Naive thymus-derived CD4-positive, alpha-beta T cell (primary cell): Measurements from ENCODE around the gene TAS2R46. TPM values are rescaled to one million over a fixed set of nuclear protein-coding genes. Genes with fewer than 3 reads are reported as not detected.

Source experiments
- ATAC-seq: fragments of 150-1000 bp; cut with Tn5 transposase; 2 replicates; pipeline ENCODE4 v1.10.0; 2021; ENCODE audit warnings: mild to moderate bottlenecking, moderate library complexity
- CTCF ChIA-PET: fragments of 350-600 bp; sonication (Branson Sonifier 250); formaldehyde crosslinking; loops from one replicate; lab custom pipeline; 2021; ENCODE audit warnings: antibody characterized with exemption; lab: Charles Lee
- POLR2A ChIA-PET: fragments of 350-600 bp; sonication (Branson Sonifier 250); formaldehyde crosslinking; loops from one replicate; lab custom pipeline; 2021; ENCODE audit warnings: antibody characterized with exemption, inconsistent platforms; lab: Charles Lee
- DNase-seq, 9 donors: peaks; one replicate each; pipeline versions ENCODE4 v3.0.0 to v3.0.0-alpha.2; 2020 to 2022; ENCODE audit warnings: mixed read lengths in 1 of 9
- H3K27ac ChIP-seq: one replicate; pipeline ENCODE4 v1.7.0; 2013; ENCODE audit warnings: mild to moderate bottlenecking, low read depth, low read length, moderate library complexity
- H3K27me3 ChIP-seq, 2 donors: one replicate each; pipeline ENCODE4 v1.7.0; 2013; ENCODE audit warnings: low read length in 2 of 2, mild to moderate bottlenecking in 2 of 2, moderate library complexity in 2 of 2; ENCODE audit not compliant: control insufficient read depth in 2 of 2, insufficient read depth in 2 of 2
- H3K36me3 ChIP-seq, 3 experiments: 1 replicate in 2 of 3; 2 replicates in 1 of 3; pipeline ENCODE4 v1.7.0; 2013; ENCODE audit warnings: low read length in 3 of 3, mild to moderate bottlenecking in 3 of 3, moderate library complexity in 1 of 3; ENCODE audit not compliant: insufficient read depth in 3 of 3, control insufficient read depth in 2 of 3
- H3K4me1 ChIP-seq, 2 donors: one replicate each; pipeline ENCODE4 v1.7.0; 2013; ENCODE audit warnings: low read length in 2 of 2, mild to moderate bottlenecking in 2 of 2, moderate library complexity in 1 of 2; ENCODE audit not compliant: control insufficient read depth in 2 of 2, insufficient read depth in 2 of 2
- H3K4me3 ChIP-seq: 2 replicates; pipeline ENCODE4 v1.7.0; 2013; ENCODE audit warnings: mild to moderate bottlenecking, low read length
- H3K9me3 ChIP-seq, 3 experiments: 1 replicate in 2 of 3; 2 replicates in 1 of 3; pipeline ENCODE4 v1.7.0; 2013; ENCODE audit warnings: low read length in 3 of 3; ENCODE audit not compliant: control insufficient read depth in 2 of 3
- H3K27ac Mint-ChIP-seq, 9 donors: one replicate each; pipeline ENCODE4 v1.8.0; 2020 to 2022; ENCODE audit warnings: mixed read lengths in 9 of 9, mild to moderate bottlenecking in 8 of 9, moderate library complexity in 5 of 9, inconsistent platforms in 2 of 9
- H3K27me3 Mint-ChIP-seq, 5 donors: one replicate each; pipeline ENCODE4 v1.8.0; 2021 to 2022; ENCODE audit warnings: mixed read lengths in 5 of 5, mild to moderate bottlenecking in 1 of 5
- H3K36me3 Mint-ChIP-seq, 5 donors: one replicate each; pipeline ENCODE4 v1.8.0; 2020 to 2022; ENCODE audit warnings: mixed read lengths in 5 of 5, mild to moderate bottlenecking in 3 of 5, inconsistent platforms in 1 of 5
- H3K4me1 Mint-ChIP-seq, 7 donors: one replicate each; pipeline ENCODE4 v1.8.0; 2020 to 2022; ENCODE audit warnings: mixed read lengths in 7 of 7, mild to moderate bottlenecking in 3 of 7, inconsistent platforms in 1 of 7
- H3K4me3 Mint-ChIP-seq, 10 donors: one replicate each; pipeline ENCODE4 v1.8.0; 2020 to 2022; ENCODE audit warnings: mild to moderate bottlenecking in 10 of 10, mixed read lengths in 10 of 10, moderate library complexity in 6 of 10, inconsistent platforms in 2 of 10
- H3K9me3 Mint-ChIP-seq, 11 donors: one replicate each; pipeline ENCODE4 v1.8.0; 2020 to 2022; ENCODE audit warnings: mixed read lengths in 11 of 11, mild to moderate bottlenecking in 4 of 11, inconsistent platforms in 1 of 11, moderate library complexity in 1 of 11
- intact Hi-C, 2 donors: fragments of 100-400 bp; cut with micrococcal nuclease; formaldehyde crosslinking; loops; one replicate each; pipeline ENCODE4 v1.15.1; 2023
- polyA plus RNA-seq, 2 donors: library from polyadenylated mRNA; unstranded; fragments of 300-500 nt; fragmentation: Illumina TruSeq; gene quantifications; one replicate each; pipeline ENCODE4 v1.2.3, GENCODE V29; 2021
- total RNA-seq, 6 experiments: library from RNA in 5 of 6; stranded (reverse) in 5 of 6; gene quantifications; 1 replicate in 5 of 6; 2 replicates in 1 of 6; pipeline ENCODE4 v1.2.3 and lab custom pipeline; 2021 to 2026

The TAS2R46 gene
- total and polyA plus RNA-seq, 7 experiments from 2014 or later, result 0.21 to 3.4 (median 2.2) TPM; not detected in 1

DNA sequence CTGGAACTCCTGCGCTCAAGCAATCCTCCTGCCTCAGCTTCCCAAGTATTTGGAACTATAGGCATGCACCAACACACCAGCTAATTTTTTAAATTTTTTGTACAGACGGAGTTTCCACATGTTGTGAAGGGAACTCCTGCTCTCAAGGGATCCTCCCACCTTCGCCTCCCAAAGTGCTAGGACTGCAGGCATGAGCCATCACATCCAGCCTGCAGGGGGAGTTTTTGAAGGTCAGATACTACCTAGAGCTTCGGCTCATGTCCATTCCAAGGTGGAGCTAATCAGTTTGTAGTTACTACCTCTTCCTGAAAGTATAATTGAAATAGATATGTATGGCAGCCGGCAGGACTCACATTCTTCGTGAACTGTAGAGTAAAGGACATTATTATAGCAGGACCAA, 36.0 kb downstream of the TAS2R46 start:
- Mint-ChIP-seq H3K4me3 (no peak overlapping the region), H3K27me3 (no peaks in the 10 kb centered on the region), H3K36me3 (peaks cover 13 to 64% (median 45%) of the 10 kb centered on the region in 5 donors), H3K9me3 (peaks cover 5 to 11% (median 6%) of the 10 kb centered on the region in 11 donors), H3K4me1 (peaks cover 0 to 11% (median 7%) of the 10 kb centered on the region in 7 donors), H3K27ac (no peak overlapping the region)
- Histone ChIP-seq H3K27me3 (no peaks in the 10 kb centered on the region), H3K4me3 (no peak overlapping the region), H3K36me3 (peaks cover 0 to 9% (median 0%) of the 10 kb centered on the region in 3 experiments), H3K27ac (no peak overlapping the region), H3K9me3 (no peaks in the 10 kb centered on the region), H3K4me1 (no peaks in the 10 kb centered on the region)
- intact Hi-C loops, result no loop called here
- ATAC-seq (no peak), DNase-seq (no peak)
- ChIA-PET POLR2A (no interaction called here), CTCF (no interaction called here)

DNA sequence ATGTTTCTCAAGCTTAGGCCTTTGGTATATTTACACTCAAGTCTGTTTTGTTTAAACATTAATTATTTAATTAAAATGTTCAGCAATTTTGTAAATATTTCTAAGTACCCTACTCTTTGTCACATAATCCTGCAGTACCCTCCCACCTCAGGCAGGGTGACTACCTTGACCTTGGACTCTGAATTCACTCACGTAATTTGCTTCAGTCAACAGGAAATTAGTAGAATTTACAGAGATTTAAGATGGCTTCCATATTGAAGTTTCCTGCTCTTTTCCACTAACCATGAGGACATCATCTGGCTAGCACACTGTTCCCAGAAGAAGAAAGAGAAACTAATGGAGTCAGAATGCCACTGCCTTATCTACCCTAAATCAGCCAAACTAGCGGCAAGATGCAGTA, 38.7 kb downstream of the TAS2R46 start:
- no peaks in the 10 kb centered on the region for H3K4me1 ChIP-seq
- H3K9me3 Mint-ChIP-seq, result peaks cover 5 to 11% (median 6%) of the 10 kb centered on the region in 11 donors
- intact Hi-C loops, result no loop called here
- H3K4me1 Mint-ChIP-seq, result peaks cover 0 to 11% (median 8%) of the 10 kb centered on the region in 7 donors
- no peaks in the 10 kb centered on the region for H3K27me3 ChIP-seq
- ChIA-PET POLR2A (no interaction called here), CTCF (no interaction called here)
- H3K36me3 ChIP-seq, result peaks cover 0 to 9% (median 0%) of the 10 kb centered on the region in 3 experiments
- H3K27ac ChIP-seq, result no peak overlapping the region
- DNase-seq (no peak), ATAC-seq (no peak)
- H3K27ac Mint-ChIP-seq, result peak overlapping the region in 1 of 9 donors; percentile 33
- H3K4me3 ChIP-seq, result no peak overlapping the region
- H3K9me3 ChIP-seq, result no peaks in the 10 kb centered on the region
- H3K27me3 Mint-ChIP-seq, result no peaks in the 10 kb centered on the region
- H3K36me3 Mint-ChIP-seq, result peaks cover 13 to 61% (median 35%) of the 10 kb centered on the region in 5 donors
- H3K4me3 Mint-ChIP-seq, result no peak overlapping the region

DNA sequence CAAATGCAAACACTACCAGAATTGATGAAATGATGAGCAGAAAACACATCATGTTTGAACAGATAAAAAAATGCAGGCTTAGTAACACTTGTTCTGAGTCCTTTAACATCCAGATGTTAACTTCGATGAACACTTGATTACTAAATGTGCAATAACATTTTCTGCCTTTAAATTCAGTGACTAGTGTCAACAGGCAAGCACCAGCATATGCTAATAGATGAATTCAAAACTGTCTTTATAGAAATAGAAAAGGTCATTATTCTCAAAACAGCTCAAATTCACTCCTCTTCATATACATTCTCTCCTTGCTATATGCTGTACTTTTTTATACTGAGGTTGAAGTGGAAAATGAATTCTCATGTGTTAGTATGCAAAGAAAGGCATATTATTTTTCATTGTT, 39.6 kb downstream of the TAS2R46 start, which contains the start of gene TAS2R19:
TSS of gene TAS2R19 (minus strand) at position 101 of the 400 bp plus-strand sequence. CDS start at position 52, 49 bp downstream.
- intact Hi-C loops, result no loop called here

DNA sequence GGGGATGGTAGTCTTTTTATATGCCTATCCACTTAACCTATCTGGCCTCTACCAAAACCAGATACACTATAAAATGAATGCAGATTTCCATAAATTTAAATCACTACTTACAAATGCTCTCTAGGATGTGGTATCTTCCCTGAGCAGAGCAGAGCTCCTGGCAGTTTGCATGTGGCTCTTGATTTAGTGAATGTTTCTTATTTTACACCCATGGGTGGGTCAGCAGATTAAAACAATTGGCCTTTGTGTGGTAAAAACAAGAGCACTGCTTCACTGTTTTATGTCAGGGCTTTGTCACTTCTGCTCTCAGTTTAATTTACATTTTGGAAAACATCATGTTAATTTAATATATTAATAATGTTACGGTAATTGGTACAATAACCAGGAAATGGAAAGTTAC, 45.2 kb downstream of the TAS2R46 start:
- H3K27ac ChIP-seq, result no peak overlapping the region
- ATAC-seq (no peak), DNase-seq (no peak)
- intact Hi-C loops, result no loop called here
- Mint-ChIP-seq H3K27ac (no peak overlapping the region), H3K4me1 (peaks cover 4 to 13% (median 9%) of the 10 kb centered on the region in 7 donors), H3K9me3 (no peaks in the 10 kb centered on the region), H3K27me3 (no peaks in the 10 kb centered on the region), H3K36me3 (peaks cover 0 to 60% (median 16%) of the 10 kb centered on the region in 5 donors), H3K4me3 (no peak overlapping the region)
- H3K4me3 ChIP-seq, result no peak overlapping the region
- CTCF ChIA-PET, result no interaction called here
- H3K36me3 ChIP-seq, result no peaks in the 10 kb centered on the region
- H3K4me1 ChIP-seq, result no peaks in the 10 kb centered on the region
- no peaks in the 10 kb centered on the region for H3K27me3 ChIP-seq
- no peaks in the 10 kb centered on the region for H3K9me3 ChIP-seq
- POLR2A ChIA-PET, result no interaction called here

More for the DNA sequence above, 39.6 kb downstream of the TAS2R46 start, which contains the start of gene TAS2R19:
- no peak within 1 kb of the TSS for H3K4me3 ChIP-seq
- H3K9me3 ChIP-seq, result no peaks in the 10 kb centered on the region
- Mint-ChIP-seq H3K9me3 (peaks cover 4 to 11% (median 6%) of the 10 kb centered on the region in 11 donors), H3K4me3 (no peak within 1 kb of the TSS), H3K27me3 (no peaks in the 10 kb centered on the region), H3K36me3 (peaks cover 10 to 58% (median 29%) of the 10 kb centered on the region in 5 donors), H3K4me1 (peaks cover 0 to 12% (median 8%) of the 10 kb centered on the region in 7 donors), H3K27ac (peak within 1 kb of the TSS in 1 of 9 donors; percentile 33)
- peaks cover 0 to 1% (median 0%) of the 10 kb centered on the region in 3 experiments for H3K36me3 ChIP-seq
- H3K27ac ChIP-seq, result no peak within 1 kb of the TSS
- no peak for DNase-seq
- no peak for ATAC-seq
- POLR2A ChIA-PET, result no interaction called here
- CTCF ChIA-PET, result no interaction called here
- no peaks in the 10 kb centered on the region for H3K4me1 ChIP-seq
- H3K27me3 ChIP-seq, result no peaks in the 10 kb centered on the region

DNA sequence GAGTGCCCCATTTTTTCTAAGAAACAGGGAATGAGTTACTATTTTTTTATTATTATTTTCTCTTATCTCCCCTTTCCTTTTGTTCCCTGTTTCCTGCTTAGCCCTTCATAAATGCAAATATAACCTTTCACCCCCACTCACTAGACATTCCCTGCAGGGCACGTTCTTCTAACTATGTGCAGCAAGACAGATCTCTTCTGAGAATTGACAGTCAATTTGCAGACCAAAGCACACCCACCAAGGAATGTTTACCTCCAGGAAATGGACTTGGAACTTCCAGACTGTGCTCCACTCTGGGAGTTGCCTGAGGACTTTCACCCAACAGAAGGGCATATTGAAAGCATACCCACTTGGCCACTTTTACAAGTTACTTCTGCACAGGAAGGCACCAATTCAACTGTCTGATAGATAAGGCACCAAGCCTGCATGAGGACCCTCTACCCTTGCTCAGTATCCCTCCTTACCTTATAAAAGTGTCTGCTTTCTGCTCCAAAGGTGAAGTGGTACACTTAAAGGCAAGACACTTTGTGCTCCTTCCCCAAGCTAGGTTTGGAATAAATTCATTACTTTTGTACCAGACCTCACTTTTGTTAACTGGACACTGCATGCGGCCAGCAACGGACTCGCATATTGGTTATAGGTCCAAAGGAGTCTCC, 46.2 kb downstream of the TAS2R46 start:
- no peak overlapping the region for H3K27ac ChIP-seq
- no peak overlapping the region for H3K4me3 Mint-ChIP-seq
- H3K27ac Mint-ChIP-seq, result no peak overlapping the region
- no peaks in the 10 kb centered on the region for H3K36me3 ChIP-seq
- DNase-seq, result no peak
- no peaks in the 10 kb centered on the region for H3K9me3 Mint-ChIP-seq
- no peak for ATAC-seq
- ChIA-PET CTCF (no interaction called here), POLR2A (no interaction called here)
- no peaks in the 10 kb centered on the region for H3K9me3 ChIP-seq
- no peak overlapping the region for H3K4me3 ChIP-seq
- intact Hi-C loops, result loop anchor here in 1 of 2 donors (2.0 kb wide), 1 partner anchor 53 kb away; no protein-coding TSS in a partner anchor
- H3K36me3 Mint-ChIP-seq, result peaks cover 0 to 53% (median 12%) of the 10 kb centered on the region in 5 donors
- H3K4me1 ChIP-seq, result no peaks in the 10 kb centered on the region
- H3K4me1 Mint-ChIP-seq, result peaks cover 0 to 13% (median 6%) of the 10 kb centered on the region in 7 donors
- no peaks in the 10 kb centered on the region for H3K27me3 ChIP-seq
- no peaks in the 10 kb centered on the region for H3K27me3 Mint-ChIP-seq

- Histone ChIP-seq H3K27ac (no peak overlapping the region), H3K4me1 (no peaks in the 10 kb centered on the region), H3K9me3 (no peaks in the 10 kb centered on the region), H3K27me3 (no peaks in the 10 kb centered on the region), H3K4me3 (no peak overlapping the region), H3K36me3 (no peaks in the 10 kb centered on the region)
- ChIA-PET POLR2A (no interaction called here), CTCF (no interaction called here)
- intact Hi-C loops, result loop anchor here in 1 of 2 donors (2.0 kb wide), 1 partner anchor 55 kb away; no protein-coding TSS in a partner anchor
- DNase-seq, result no peak
- no peak for ATAC-seq
- Mint-ChIP-seq H3K4me3 (no peak overlapping the region), H3K4me1 (peaks cover 0 to 13% (median 6%) of the 10 kb centered on the region in 7 donors), H3K27me3 (no peaks in the 10 kb centered on the region), H3K9me3 (no peaks in the 10 kb centered on the region), H3K27ac (no peak overlapping the region), H3K36me3 (peaks cover 0 to 50% (median 15%) of the 10 kb centered on the region in 5 donors)
Measured at GRCh38 chr12:11014234-11014633, 47.9 kb downstream of the TAS2R46 start.
